ENCODE results near the gene TDRD3. TPM values are rescaled to one million over a fixed set of nuclear protein-coding genes. Genes with fewer than 3 reads are reported as not detected.

TDRD3 gene
- total RNA-seq = 37.4 TPM
- 10 to 100 TPM; 23.5 to 34.6 (median 27.0) TPM for polyA plus RNA-seq (ENCODE audit: insufficient read depth in 1 of 8, insufficient read length in 8 of 8, low replicate concordance in 1 of 8)
- long read RNA-seq, donor 1 = 0 reads
- long read RNA-seq, donor 2 = 0 reads
- long read RNA-seq, donor 3, partial matches to known transcripts = 15 of 15 reads
- long read RNA-seq, donor 3, other reads (novel, unspliced or antisense) = 0 of 15 reads
- long read RNA-seq, donor 4 = 0 reads
- long read RNA-seq, donor 5, partial matches to known transcripts = 21 of 24 reads
- long read RNA-seq, donor 5, other reads (novel, unspliced or antisense) = 0 of 24 reads
- long read RNA-seq, donor 6, partial matches to known transcripts = 0 of 2 reads
- long read RNA-seq, donor 6, other reads (novel, unspliced or antisense) = 0 of 2 reads
- long read RNA-seq, donor 7, partial matches to known transcripts = 5 of 6 reads
- long read RNA-seq, donor 7, other reads (novel, unspliced or antisense) = 0 of 6 reads
- long read RNA-seq, donor 8, partial matches to known transcripts = 0 of 1 reads
- long read RNA-seq, donor 8, other reads (novel, unspliced or antisense) = 0 of 1 reads
- long read RNA-seq, donor 9 = 0 reads
- long read RNA-seq, donor 10, partial matches to known transcripts = 0 of 4 reads
- long read RNA-seq, donor 10, other reads (novel, unspliced or antisense) = 0 of 4 reads
- long read RNA-seq, donor 11, partial matches to known transcripts = 0 of 3 reads
- long read RNA-seq, donor 11, other reads (novel, unspliced or antisense) = 0 of 3 reads

- WGBS (ENCODE audit: insufficient coverage) = under 1% methylated on average over 67 of the region's 84 CpGs
Measured at GRCh38 chr13:60396783-60397703, at the start of gene TDRD3. Gene TDRD3 (plus strand): TSS chr13:60397220. CDS start chr13:60397365, 145 bp downstream.

DNA sequence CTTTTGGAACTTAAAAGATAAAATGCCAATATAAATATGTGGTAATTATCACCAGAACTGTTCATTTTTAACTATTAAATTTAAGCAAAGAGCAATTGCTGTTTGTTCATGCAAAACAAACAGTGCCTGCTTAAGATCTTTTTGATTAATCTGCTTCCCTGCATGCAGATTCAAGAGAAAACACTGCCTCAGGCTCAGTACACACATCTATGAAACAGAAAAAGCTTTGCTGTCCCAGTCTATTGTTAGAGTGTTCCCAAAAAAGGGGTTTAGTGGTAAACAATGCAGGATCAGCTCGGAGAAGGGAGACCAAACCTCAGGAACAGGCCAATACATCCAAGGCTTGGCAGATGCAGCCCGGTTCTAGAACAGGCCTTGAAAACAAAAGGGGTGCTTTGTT lies 49.3 kb upstream of the TDRD3 start:
- Histone ChIP-seq H3K36me3 (ENCODE audit: control insufficient read depth, insufficient read depth, low read length) (no peaks in the 10 kb centered on the region), H3K4me1 (ENCODE audit: control insufficient read depth, insufficient read depth, low read length) (no peaks in the 10 kb centered on the region), H3K9me3 (replicated peaks; ENCODE audit: control insufficient read depth, low read depth, low read length) (peaks cover 1% of the 10 kb centered on the region), H3K27ac (ENCODE audit: low read length) (no peak overlapping the region), H3K4me3 (ENCODE audit: low read length) (no peak overlapping the region), H3K27me3 (ENCODE audit: control insufficient read depth, insufficient read depth, low read length) (no peaks in the 10 kb centered on the region)
- DNase-seq = no peak
- 78% methylated on average over 2 of the region's 2 CpGs for WGBS (ENCODE audit: insufficient coverage)

More at GRCh38 chr13:60396783-60397703, at the start of gene TDRD3:
- DNase-seq = peak; percentile 96
- Histone ChIP-seq H3K27ac (ENCODE audit: low read length) (peak within 1 kb of the TSS; percentile 98), H3K36me3 (ENCODE audit: control insufficient read depth, insufficient read depth, low read length) (no peaks in the 10 kb centered on the region), H3K9me3 (replicated peaks; ENCODE audit: control insufficient read depth, low read depth, low read length) (no peaks in the 10 kb centered on the region), H3K27me3 (ENCODE audit: control insufficient read depth, insufficient read depth, low read length) (no peaks in the 10 kb centered on the region), H3K4me3 (ENCODE audit: low read length) (peak within 1 kb of the TSS; percentile 76), H3K4me1 (ENCODE audit: control insufficient read depth, insufficient read depth, low read length) (peaks cover 8% of the 10 kb centered on the region)

- no peak overlapping the region for H3K27ac ChIP-seq (ENCODE audit: low read length)
- no peaks in the 10 kb centered on the region for H3K27me3 ChIP-seq (ENCODE audit: control insufficient read depth, insufficient read depth, low read length)
- peaks cover 2% of the 10 kb centered on the region for H3K9me3 ChIP-seq (replicated peaks; ENCODE audit: control insufficient read depth, low read depth, low read length)
- H3K36me3 ChIP-seq (ENCODE audit: control insufficient read depth, insufficient read depth, low read length) = no peaks in the 10 kb centered on the region
- H3K4me1 ChIP-seq (ENCODE audit: control insufficient read depth, insufficient read depth, low read length) = no peaks in the 10 kb centered on the region
- no peak overlapping the region for H3K4me3 ChIP-seq (ENCODE audit: low read length)
- no CpG with 5 or more reads among the region's 3 CpGs for WGBS (ENCODE audit: insufficient coverage)
- DNase-seq = no peak
Measured at GRCh38 chr13:60348097-60348496, 48.9 kb upstream of the TDRD3 start.

DNA sequence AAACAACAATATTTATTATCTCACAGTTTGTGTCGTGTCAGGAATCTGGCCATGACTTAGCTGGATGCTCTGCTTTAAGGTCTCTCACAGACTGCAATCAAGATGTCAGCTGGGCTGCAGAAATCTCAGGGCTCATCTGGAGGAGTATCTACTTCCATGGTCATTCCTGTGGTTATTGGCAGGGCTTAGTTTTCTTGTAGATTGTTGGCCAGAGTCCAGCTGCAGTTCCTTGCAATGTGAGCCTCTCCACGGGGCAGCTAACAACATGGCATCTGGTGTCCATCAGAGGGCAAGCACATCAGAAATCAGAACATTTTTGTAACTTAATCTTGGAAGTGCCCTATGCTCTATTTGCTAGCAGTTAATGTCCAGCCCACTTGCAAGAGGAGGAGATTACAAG lies 45.7 kb upstream of the TDRD3 start:
- Histone ChIP-seq H3K36me3 (ENCODE audit: control insufficient read depth, insufficient read depth, low read length) (no peaks in the 10 kb centered on the region), H3K9me3 (replicated peaks; ENCODE audit: control insufficient read depth, low read depth, low read length) (peaks cover 2% of the 10 kb centered on the region), H3K4me3 (ENCODE audit: low read length) (no peak overlapping the region), H3K27ac (ENCODE audit: low read length) (no peak overlapping the region), H3K4me1 (ENCODE audit: control insufficient read depth, insufficient read depth, low read length) (no peaks in the 10 kb centered on the region), H3K27me3 (ENCODE audit: control insufficient read depth, insufficient read depth, low read length) (no peaks in the 10 kb centered on the region)
- 0% methylated on average over 1 of the region's 2 CpGs for WGBS (ENCODE audit: insufficient coverage)
- DNase-seq = peak; percentile 48

DNA sequence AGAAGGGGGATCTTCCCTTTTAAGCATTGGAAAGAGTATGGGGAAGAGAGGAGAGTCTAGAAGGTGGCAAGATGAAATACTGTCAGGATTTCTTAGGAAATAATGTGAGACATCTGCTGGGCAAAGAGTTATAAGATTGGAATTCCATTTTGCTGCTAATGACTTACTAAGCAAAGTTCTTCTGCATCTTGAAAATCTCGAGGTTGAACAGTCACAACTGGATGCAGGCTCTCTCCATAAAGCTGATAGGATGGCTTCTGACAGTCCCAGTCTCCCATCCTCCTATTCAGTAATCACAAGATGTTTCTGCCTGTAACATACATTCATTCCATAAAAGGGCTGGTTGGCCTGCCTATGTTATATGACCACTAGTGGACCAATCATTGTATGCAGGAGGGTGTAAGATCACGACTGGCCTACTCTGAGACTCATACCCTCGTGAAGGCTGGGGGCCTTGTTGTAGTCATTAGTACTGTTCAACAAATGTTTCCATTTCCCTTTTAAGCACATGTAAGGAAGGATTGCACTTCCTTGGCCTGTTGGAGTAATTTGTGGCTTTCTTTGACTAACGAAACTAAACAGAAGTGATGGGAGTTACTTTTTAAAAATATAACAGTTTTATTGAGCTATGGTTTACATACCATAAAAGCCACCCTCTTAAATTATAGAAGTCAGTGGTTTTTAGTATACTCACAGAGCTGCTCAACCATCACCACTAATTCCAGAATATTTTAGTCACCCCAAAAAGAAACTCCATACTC lies 45.0 kb upstream of the TDRD3 start:
- Histone ChIP-seq H3K4me1 (ENCODE audit: control insufficient read depth, insufficient read depth, low read length) (no peaks in the 10 kb centered on the region), H3K9me3 (replicated peaks; ENCODE audit: control insufficient read depth, low read depth, low read length) (peaks cover 2% of the 10 kb centered on the region), H3K27ac (ENCODE audit: low read length) (no peak overlapping the region), H3K36me3 (ENCODE audit: control insufficient read depth, insufficient read depth, low read length) (no peaks in the 10 kb centered on the region), H3K27me3 (ENCODE audit: control insufficient read depth, insufficient read depth, low read length) (no peaks in the 10 kb centered on the region), H3K4me3 (ENCODE audit: low read length) (no peak overlapping the region)
- no peak for DNase-seq
- WGBS (ENCODE audit: insufficient coverage) = 80% methylated on average over 1 of the region's 4 CpGs

GRCh38 chr13:60352644-60353043 lies 44.4 kb upstream of the TDRD3 start:
- Histone ChIP-seq H3K4me3 (ENCODE audit: low read length) (no peak overlapping the region), H3K27ac (ENCODE audit: low read length) (no peak overlapping the region), H3K4me1 (ENCODE audit: control insufficient read depth, insufficient read depth, low read length) (no peaks in the 10 kb centered on the region), H3K27me3 (ENCODE audit: control insufficient read depth, insufficient read depth, low read length) (no peaks in the 10 kb centered on the region), H3K9me3 (replicated peaks; ENCODE audit: control insufficient read depth, low read depth, low read length) (peaks cover 2% of the 10 kb centered on the region), H3K36me3 (ENCODE audit: control insufficient read depth, insufficient read depth, low read length) (no peaks in the 10 kb centered on the region)
- DNase-seq = no peak

- Histone ChIP-seq H3K4me3 (ENCODE audit: low read length) (no peak overlapping the region), H3K27ac (ENCODE audit: low read length) (no peak overlapping the region), H3K27me3 (ENCODE audit: control insufficient read depth, insufficient read depth, low read length) (no peaks in the 10 kb centered on the region), H3K36me3 (ENCODE audit: control insufficient read depth, insufficient read depth, low read length) (no peaks in the 10 kb centered on the region), H3K4me1 (ENCODE audit: control insufficient read depth, insufficient read depth, low read length) (no peaks in the 10 kb centered on the region), H3K9me3 (replicated peaks; ENCODE audit: control insufficient read depth, low read depth, low read length) (peaks cover 2% of the 10 kb centered on the region)
- DNase-seq = no peak
Measured at GRCh38 chr13:60355056-60355455, 42.0 kb upstream of the TDRD3 start.

DNA sequence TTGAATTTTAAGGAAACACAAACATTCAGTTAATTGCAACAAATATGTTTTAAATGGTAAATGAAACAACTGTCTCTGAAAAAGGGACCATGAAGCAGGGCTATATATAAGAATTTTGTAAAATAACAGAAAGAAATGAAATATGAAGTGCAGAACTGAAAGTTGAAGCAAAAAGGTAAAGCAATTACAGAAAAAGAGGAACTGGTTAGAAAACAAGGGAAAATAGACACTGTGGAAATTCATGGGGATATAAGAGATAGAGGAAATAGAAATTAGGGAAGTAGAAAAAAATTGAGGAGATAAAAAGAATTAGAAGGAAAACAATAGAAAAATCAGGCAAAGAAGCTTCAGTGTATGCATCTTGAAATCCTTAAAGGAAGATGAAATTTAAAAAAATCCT lies 40.0 kb upstream of the TDRD3 start:
- H3K36me3 ChIP-seq (ENCODE audit: control insufficient read depth, insufficient read depth, low read length) = no peaks in the 10 kb centered on the region
- DNase-seq = no peak
- H3K9me3 ChIP-seq (replicated peaks; ENCODE audit: control insufficient read depth, low read depth, low read length) = peaks cover 2% of the 10 kb centered on the region
- no peaks in the 10 kb centered on the region for H3K4me1 ChIP-seq (ENCODE audit: control insufficient read depth, insufficient read depth, low read length)
- H3K27me3 ChIP-seq (ENCODE audit: control insufficient read depth, insufficient read depth, low read length) = no peaks in the 10 kb centered on the region
- no peak overlapping the region for H3K27ac ChIP-seq (ENCODE audit: low read length)
- H3K4me3 ChIP-seq (ENCODE audit: low read length) = no peak overlapping the region

DNA sequence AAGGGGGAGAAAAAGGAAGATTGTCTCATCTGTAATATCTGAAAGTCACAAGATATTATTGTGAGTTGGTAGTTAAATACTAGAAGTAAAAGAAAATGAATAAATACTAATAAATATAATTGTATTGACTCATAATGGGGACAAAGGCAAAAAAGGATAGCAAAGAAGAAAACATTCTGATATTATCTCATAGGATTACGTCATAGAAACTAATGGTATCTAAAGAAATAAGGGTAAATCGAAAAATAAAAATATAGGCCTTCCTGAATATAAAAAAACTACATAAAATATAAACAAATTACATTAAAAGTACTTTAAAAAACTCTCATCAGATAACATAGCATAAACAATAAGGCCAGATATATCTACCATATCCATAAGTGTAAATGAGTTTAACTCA lies 38.6 kb upstream of the TDRD3 start:
- Histone ChIP-seq H3K36me3 (ENCODE audit: control insufficient read depth, insufficient read depth, low read length) (no peaks in the 10 kb centered on the region), H3K27ac (ENCODE audit: low read length) (no peak overlapping the region), H3K27me3 (ENCODE audit: control insufficient read depth, insufficient read depth, low read length) (no peaks in the 10 kb centered on the region), H3K4me1 (ENCODE audit: control insufficient read depth, insufficient read depth, low read length) (no peaks in the 10 kb centered on the region), H3K9me3 (replicated peaks; ENCODE audit: control insufficient read depth, low read depth, low read length) (no peaks in the 10 kb centered on the region), H3K4me3 (ENCODE audit: low read length) (no peak overlapping the region)
- DNase-seq = no peak
- no CpG with 5 or more reads among the region's 2 CpGs for WGBS (ENCODE audit: insufficient coverage)
